GM12892 (cell line): Measurements from ENCODE around the gene LRP8.
A peak's percentile ranks its signal among the peaks of the same experiment; 100 is the strongest.

Source experiments
- DNase-seq: peaks from one replicate; pipeline ENCODE4 v3.0.0; 2011; ENCODE audit not compliant: insufficient read length
- FAIRE-seq: peaks from 2 replicates; lab custom pipeline; 2011; peaks lifted over from hg19 to GRCh38; lab: Jason Lieb, UNC
- POLR2A ChIP-seq: IDR thresholded peaks from 2 replicates; pipeline ENCODE4 v1.6.1; 2011; ENCODE audit warnings: low read depth, low read length, control low read depth
- POLR2AphosphoS5 ChIP-seq: IDR thresholded peaks from 2 replicates; pipeline ENCODE4 v1.6.1; 2011; ENCODE audit warnings: low read depth, low read length, control low read depth
- TAF1 ChIP-seq: IDR thresholded peaks from 2 replicates; pipeline ENCODE4 v1.6.1; 2011; ENCODE audit warnings: low read depth, mild to moderate bottlenecking, control low read depth, low read length, borderline replicate concordance

The LRP8 gene

DNA sequence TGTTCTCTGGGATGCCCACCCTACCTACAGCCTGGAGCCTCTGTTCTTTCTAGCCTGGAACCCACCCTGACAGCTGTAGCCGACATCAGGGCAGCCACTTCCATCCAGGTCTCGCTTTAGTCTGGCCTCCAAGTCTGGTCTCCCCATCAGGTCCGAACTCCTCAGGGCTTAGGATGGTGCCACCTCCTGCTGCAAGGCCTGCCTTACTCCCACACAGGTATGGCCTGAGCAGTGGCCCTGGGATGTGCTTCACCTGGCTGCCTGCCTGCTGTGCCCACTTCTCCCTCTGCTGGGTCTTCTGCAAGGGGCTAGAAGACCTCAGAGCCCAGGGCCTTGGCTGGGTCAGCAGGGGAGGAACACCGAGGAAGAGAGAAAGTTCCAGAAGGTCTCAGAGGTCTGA is 53.8 kb downstream of the LRP8 start:
- TF ChIP-seq POLR2A (no peak), POLR2AphosphoS5 (no peak)
- FAIRE-seq (no peak), DNase-seq (no peak)

DNA sequence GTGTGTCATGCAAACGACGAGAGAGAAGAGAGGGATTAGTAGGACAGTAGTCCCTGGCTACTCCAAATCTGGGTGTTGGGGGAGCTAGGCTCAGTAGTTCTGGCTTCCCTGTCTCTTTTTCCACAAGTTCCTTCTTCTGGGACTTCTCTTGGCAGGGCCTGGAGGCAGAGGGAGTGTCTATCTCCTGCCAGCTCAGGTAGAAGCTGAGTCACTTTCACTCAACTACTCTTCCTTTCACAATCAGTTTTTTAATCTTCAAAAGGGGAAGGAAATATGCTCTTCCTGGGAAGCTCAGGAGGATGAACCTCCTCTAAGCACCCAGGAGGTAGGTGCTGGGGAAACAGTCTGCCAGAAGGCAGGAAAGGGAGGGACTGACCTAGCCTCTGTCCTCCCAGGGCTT is 54.3 kb downstream of the LRP8 start:
- TF ChIP-seq TAF1, result no peak
- TF ChIP-seq POLR2AphosphoS5, result no peak
- no peak for TF ChIP-seq POLR2A

GRCh38 chr1:53272349-53272748 is 55.5 kb downstream of the LRP8 start:
- TF ChIP-seq POLR2A, result no peak
- no peak for TF ChIP-seq TAF1
- no peak for TF ChIP-seq POLR2AphosphoS5
- FAIRE-seq (no peak), DNase-seq (no peak)

More for the DNA sequence above, 54.3 kb downstream of the LRP8 start:
- FAIRE-seq (no peak), DNase-seq (no peak)

DNA sequence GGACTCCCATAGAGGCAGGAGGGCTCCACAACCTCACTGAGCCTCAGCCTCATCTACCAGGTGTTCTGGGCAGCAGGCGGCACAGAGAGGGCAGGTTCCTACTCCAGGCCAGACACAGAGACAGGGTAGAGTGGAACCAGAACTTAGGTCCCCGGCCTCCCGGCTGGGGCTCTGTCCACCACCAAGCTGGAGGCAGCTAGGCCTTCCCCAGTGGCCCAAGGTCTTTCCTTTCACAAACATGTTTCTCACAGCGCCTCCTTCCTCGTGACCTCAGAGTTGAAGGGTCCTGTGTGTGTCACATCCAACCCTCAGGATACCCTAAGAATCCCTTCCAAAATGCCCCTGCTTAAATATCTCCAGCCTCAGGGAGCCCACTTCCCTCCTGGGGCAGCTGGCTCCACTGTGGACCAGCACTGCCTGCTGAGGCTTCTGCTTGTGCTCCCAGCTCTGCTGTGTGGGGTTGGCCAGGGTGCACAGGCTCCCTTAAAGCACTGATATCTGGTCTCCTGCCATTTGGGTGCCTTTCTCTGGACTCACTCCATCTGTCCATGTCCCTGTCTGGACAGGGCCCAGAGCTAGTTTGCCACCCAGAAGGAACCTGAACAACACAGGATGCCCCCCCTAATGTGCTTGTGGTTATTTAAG is 56.3 kb downstream of the LRP8 start:
- DNase-seq (no peak), FAIRE-seq (no peak)
- TF ChIP-seq POLR2A (no peak), POLR2AphosphoS5 (no peak), TAF1 (no peak)

- DNase-seq, result no peak
- no peak for FAIRE-seq
- TF ChIP-seq TAF1 (no peak), POLR2AphosphoS5 (no peak), POLR2A (no peak)
Observed at GRCh38 chr1:53270873-53271272, 57.0 kb downstream of the LRP8 start.

GRCh38 chr1:53270107-53270506 is 57.8 kb downstream of the LRP8 start:
- TF ChIP-seq POLR2A, result no peak
- no peak for TF ChIP-seq POLR2AphosphoS5
- DNase-seq (no peak), FAIRE-seq (no peak)

GRCh38 chr1:53267761-53268160 is 60.1 kb downstream of the LRP8 start:
- no peak for FAIRE-seq
- TF ChIP-seq TAF1, result no peak
- no peak for TF ChIP-seq POLR2A
- no peak for TF ChIP-seq POLR2AphosphoS5
- DNase-seq, result no peak

DNA sequence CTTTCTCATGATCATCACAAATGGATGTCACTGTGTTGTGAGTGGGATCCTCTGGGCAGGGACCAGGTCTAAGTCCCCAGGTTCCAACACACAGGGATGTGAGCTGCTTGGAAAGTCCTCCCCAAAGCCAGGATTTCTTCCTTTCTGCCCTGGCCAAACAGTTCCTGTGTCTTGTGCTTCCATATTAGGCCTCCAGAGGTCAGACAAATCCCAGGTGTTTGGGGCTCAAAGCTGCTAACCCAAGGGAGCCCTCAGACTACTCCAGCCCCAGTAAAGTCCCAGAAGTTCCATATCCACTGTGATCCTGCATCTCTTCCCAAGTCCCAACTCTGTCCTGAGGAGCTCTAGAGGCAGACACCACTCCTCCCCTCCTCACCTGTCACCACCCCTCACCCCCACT is 61.8 kb downstream of the LRP8 start:
- no peak for DNase-seq
- TF ChIP-seq POLR2A, result no peak
- no peak for TF ChIP-seq TAF1
- no peak for TF ChIP-seq POLR2AphosphoS5
- no peak for FAIRE-seq

GRCh38 chr1:53265581-53265980 is 62.3 kb downstream of the LRP8 start:
- DNase-seq (no peak), FAIRE-seq (no peak)
- TF ChIP-seq TAF1 (no peak), POLR2A (no peak), POLR2AphosphoS5 (no peak)

DNA sequence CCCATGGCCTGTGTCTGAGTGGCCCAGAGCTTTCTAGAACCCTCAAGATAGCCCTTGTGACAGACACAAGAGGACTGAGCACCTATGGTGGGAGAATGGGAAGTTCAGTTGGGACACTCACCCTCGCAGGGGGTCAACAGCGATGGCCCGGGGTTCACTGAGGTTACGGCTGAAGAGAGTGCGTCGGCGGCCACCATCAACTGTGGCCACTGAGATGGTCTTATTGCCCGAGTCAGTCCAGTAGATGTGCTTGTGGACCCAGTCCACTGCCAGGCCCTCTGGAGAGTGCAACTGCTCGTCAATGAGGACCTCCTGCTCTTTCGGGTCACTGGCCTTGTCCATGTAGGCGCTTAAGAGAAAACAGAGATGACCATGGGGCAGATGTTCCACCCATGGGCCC is 63.8 kb downstream of the LRP8 start:
- TF ChIP-seq TAF1 (no peak), POLR2A (no peak), POLR2AphosphoS5 (no peak)
- FAIRE-seq (no peak), DNase-seq (no peak)

- FAIRE-seq, result no peak
- TF ChIP-seq POLR2AphosphoS5 (no peak), POLR2A (no peak), TAF1 (no peak)
- DNase-seq, result no peak
Observed at GRCh38 chr1:53262000-53262399, 65.9 kb downstream of the LRP8 start.

DNA sequence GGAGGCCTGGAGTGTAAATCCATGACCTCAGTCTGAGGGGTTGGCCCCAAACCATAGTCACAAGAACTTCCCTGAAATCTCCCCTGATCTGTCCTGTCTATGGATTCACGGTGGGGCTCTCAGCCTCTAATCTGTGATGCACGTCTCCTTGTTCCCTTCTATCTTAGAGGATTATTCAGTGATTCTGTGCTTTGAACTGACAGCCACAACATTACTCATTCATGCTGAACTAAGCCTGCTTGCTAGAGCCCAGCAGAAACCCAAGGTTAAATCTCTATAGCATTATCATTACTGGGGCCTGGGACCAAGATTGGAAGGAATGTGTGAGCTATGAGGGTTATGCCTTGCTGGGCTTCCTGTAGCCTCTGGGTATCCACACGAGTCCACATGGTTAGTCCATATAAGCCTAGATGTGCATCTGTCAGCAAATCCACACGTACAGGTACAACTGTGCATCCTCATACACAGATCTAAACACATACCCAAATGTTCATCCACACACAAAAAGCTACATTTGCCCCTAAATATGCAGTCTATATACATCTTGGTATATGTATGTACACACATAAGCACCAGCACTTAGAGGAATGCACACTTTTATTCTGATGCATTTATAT is 67.1 kb downstream of the LRP8 start:
- TF ChIP-seq POLR2A, result no peak
- TF ChIP-seq TAF1, result no peak
- no peak for TF ChIP-seq POLR2AphosphoS5
- DNase-seq, result no peak
- no peak for FAIRE-seq

GRCh38 chr1:53259932-53260331 is 67.9 kb downstream of the LRP8 start:
- DNase-seq (no peak), FAIRE-seq (peak; percentile 17)
- no peak for TF ChIP-seq POLR2AphosphoS5
- no peak for TF ChIP-seq POLR2A
- TF ChIP-seq TAF1, result no peak
